Middle frontal gyrus (tissue), 1 donor: ENCODE results near the gene HBG1.

Experiments
- DNase-seq: peaks from one replicate; pipeline ENCODE4 v3.0.0-alpha.2; 2015; ENCODE audit warnings: low spot score; ENCODE audit errors: extremely low spot score

Gene HBG1

GRCh38 chr11:5247472-5248192 is 2.0 kb downstream of the HBG1 start:
- no peak for DNase-seq

- no peak for DNase-seq
These were observed 2.7 kb downstream of the HBG1 start for GRCh38 chr11:5246772-5247471.

- DNase-seq = no peak
These were observed 4.5 kb downstream of the HBG1 start for GRCh38 chr11:5245155-5245554.

DNA sequence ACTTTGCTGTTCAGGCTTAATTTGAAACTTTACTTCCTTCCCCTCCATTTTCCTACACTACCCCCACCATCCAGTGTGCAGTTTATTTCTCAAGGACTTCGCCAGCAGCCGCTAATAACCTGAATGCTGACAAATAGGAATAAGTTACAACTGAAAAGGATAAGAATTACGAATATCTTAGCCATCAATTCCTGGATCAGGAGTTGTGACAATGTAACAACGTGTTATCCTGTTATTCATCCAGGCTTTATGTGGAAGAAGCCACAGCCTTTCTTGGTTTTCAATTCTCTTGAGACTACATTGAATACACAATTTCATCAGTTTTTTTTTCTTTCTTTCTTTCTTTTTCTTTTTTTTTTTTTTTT is 5.9 kb downstream of the HBG1 start:
- no peak for DNase-seq

DNA sequence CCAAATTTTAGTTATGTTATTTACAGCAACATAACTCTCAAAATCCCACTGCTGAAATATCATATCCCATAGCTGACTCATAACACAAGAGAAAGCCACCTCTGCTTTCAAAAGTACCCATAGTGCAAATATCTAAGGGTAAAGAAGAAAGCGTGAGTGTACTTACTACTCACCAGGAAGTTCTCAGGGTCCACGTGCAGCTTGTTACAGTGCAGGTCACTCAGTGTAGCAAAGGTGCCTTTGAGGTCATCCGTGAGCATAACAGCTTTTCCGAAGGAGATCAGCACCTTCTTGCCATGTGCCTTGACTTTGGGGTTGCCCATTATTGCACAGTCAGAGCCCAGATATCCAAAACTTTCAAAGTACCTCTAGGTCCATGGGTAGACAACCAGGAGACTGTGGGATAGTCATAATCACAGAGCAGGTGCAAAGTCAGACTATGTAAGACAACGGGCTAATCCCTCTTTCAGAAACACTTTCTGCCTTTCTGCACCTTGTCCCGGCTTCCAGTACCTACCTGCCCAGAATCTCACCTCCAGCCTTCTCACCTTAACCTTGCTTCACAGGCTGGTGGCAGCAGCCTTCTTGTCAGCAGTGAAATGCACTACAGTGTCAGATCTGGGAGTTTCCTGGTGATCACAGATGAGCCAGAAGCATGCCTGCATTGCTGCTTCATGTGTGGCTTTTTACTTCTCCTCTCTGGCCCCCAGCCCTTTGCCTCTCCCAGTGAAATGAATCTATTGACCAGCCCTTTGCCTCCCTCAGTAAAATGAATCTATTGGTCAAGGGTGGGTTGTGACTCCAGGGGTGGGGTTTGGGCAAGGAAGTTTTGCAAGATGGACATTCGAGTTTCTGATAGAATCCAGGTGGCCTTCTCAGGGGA is 6.5 kb downstream of the HBG1 start:
- no peak for DNase-seq

DNA sequence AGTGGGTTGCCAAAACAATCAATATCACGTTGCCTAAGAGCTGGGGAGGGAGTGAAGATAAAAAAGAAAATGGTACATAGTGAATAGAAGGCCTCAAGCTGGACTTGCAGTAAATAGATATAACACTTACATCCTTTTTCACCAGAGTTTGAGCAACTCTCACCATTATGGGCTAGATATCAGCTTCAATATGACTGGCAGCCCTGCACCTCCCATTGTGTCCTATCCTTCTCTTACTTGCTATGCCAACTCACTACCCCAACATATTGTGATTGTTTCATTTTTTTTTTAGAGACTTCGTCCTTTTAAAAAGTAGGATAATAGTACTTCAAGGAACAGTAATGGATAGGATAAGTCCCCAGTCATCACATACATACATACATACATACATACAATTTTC is 7.4 kb downstream of the HBG1 start:
- DNase-seq = no peak

DNA sequence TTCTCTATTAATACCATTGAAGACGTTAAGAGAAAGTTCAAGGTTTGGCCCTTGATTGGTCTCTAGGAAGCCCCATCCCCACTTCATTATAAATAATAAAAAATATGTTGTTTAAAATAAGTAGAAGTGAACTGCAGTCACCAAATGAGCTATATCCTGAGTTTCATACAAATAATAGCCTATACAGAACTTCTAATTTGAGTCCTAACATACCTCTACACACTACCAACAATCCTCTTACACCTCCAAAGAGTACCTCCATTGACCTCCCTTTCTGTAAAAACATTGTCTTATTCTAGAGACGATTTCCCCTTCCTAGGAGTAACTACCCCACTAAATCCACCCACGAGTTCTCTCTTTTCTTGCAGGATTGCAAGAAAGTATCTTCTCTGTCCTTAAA is 8.2 kb downstream of the HBG1 start:
- DNase-seq = no peak

DNA sequence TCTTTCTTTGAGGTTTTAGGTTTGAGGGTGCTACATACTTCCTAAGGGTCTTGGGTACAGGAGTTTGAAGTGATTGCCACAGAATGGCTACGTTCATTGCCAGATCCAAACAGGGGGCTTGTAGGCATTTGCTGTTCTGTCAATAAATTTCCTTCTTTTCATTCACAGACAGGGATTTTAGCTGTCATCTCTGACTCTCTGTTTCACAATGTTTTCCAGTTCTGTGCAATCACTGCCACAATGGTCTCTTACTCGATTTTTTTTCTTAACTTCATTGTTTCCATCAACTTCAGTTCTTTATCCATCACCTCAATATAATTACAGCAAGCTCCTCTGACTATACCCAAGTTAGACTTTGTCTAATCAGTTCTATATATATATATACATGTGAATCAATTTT is 9.2 kb downstream of the HBG1 start:
- no peak for DNase-seq

DNA sequence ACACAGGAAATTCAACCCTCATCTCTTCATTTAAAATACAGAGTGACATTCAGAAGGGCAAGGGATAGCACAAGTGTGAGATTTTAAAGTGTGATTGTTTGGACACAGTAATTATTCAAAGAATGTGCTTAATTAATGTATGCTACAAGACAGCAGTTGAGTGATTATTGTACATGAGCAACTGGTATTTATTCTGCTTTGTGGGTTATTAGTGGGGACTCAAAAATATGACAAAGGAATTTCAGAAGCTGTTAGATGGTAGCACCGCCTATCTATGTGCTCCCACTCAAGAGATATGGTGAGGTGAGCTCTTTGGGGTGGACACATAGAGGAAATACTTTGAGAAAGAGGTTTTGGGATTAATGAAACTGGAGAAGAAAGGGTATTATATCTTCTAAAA is 9.6 kb downstream of the HBG1 start:
- no peak for DNase-seq

GRCh38 chr11:5239046-5239445 is 10.6 kb downstream of the HBG1 start:
- DNase-seq = no peak

- no peak for DNase-seq
These were observed 11.2 kb downstream of the HBG1 start for GRCh38 chr11:5238486-5238885.

DNA sequence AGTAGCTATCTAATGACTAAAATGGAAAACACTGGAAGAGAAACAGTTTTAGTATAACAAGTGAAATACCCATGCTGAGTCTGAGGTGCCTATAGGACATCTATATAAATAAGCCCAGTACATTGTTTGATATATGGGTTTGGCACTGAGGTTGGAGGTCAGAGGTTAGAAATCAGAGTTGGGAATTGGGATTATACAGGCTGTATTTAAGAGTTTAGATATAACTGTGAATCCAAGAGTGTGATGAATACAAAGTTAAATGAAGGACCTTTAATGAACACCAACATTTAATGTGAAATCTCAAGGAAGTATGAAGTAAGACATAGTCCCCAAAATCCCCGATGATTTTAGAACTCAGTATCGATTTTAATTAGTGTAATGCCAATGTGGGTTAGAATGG is 12.2 kb downstream of the HBG1 start:
- DNase-seq = no peak

GRCh38 chr11:5235364-5236095 is 14.1 kb downstream of the HBG1 start:
- DNase-seq = no peak

- DNase-seq = no peak
These were observed 15.2 kb downstream of the HBG1 start, which contains the start of gene HBD for GRCh38 chr11:5234381-5234834. Gene HBD, minus strand, starts transcription at chr11:5234483. Its CDS starts 50 bp downstream, at chr11:5234433.

- no peak for DNase-seq
These were observed 16.4 kb downstream of the HBG1 start for GRCh38 chr11:5233307-5233706.

DNA sequence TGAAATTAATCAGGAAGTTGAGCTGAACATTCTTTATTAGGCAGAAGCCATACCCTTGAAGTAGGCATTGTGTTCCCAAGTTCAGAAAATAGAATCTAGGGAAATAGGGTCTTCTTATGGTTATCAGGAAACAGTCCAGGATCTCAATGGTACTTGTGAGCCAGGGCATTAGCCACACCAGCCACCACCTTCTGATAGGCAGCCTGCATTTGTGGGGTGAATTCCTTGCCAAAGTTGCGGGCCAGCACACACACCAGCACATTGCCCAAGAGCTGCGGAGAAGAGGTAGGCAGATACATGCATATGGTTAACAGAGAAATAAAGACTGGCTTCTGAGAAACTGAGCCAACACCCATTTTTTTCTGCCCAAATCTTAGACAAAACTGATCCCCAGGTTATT is 16.8 kb downstream of the HBG1 start:
- no peak for DNase-seq

DNA sequence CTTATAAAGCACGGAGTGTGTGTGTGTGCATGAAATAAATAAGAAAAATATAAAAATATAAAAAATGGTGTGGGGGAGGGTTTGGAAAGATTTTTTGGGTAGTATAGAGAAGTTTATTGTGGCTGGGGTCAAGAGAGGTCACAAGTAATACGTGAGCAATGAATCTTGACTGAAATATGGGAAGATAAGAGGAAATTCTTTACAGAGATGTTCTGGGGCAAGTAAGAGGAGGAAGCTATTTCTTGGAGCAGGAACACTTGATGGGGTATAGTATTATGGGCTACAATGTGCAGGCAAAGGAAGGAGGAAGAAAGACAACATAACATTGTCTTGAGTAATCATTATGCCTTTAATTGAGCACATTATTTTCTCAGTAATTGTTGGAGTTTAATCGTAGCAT is 17.5 kb downstream of the HBG1 start:
- DNase-seq = no peak

DNA sequence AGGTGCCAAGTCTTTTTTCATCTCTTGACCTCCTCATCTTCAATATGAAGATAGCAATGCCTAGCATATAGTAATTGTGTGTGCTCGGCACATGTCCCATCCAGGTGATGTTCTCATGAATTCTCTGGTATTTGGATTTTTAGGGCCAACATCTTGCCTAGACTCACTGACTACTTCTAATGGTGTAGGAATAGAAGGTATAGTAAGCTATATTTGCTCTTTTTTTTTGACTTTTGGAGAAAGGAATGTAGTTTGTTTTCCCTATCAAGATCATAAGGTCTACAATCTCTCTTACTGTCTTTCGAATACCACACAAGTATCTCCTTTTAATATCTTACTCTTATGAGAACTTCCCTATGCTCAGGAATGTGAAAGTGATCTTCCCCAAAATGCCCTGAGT is 18.5 kb downstream of the HBG1 start:
- no peak for DNase-seq

- DNase-seq = no peak
These were observed 19.4 kb downstream of the HBG1 start for GRCh38 chr11:5230266-5230665.

DNA sequence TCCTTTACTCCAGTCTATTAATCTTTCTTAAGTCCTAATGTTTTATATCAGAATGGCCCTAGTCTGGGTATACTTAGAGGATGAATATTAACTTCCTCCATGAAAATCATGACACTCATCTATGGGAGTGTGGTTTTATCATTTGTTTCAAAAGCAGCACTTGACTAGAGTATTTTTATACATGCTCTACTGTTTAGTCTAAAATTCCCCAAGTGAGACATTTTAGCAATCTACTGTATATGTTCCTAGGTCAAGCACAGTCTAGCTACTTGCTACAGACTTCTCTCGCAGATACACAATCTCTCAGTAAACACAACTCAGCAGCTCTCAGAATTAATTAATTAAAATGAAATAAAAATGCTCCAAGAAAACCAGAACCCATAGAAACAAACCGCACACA is 19.9 kb downstream of the HBG1 start:
- DNase-seq = no peak

GRCh38 chr11:5229356-5229755 is 20.3 kb downstream of the HBG1 start:
- DNase-seq = no peak
